B cell (primary cell): ENCODE measurements around the gene YAP1. TPM values are rescaled to one million over a fixed set of nuclear protein-coding genes. Genes with fewer than 3 reads are reported as not detected.

ENCODE experiments used
- ATAC-seq: fragments of 200-7000 bp; cut with Tn5 transposase; one replicate; pipeline ENCODE4 v1.10.0; 2021; ENCODE audit warnings: low read depth, mild to moderate bottlenecking, moderate number of reproducible peaks, moderate library complexity
- CTCF ChIA-PET: fragments of 350-600 bp; sonication (Branson Sonifier 250); formaldehyde crosslinking; loops from one replicate; lab custom pipeline; 2021; ENCODE audit warnings: antibody characterized with exemption, inconsistent platforms; lab: Charles Lee
- POLR2A ChIA-PET: fragments of 350-600 bp; sonication (Branson Sonifier 250); formaldehyde crosslinking; loops from one replicate; lab custom pipeline; 2021; ENCODE audit warnings: antibody characterized with exemption; lab: Charles Lee
- DNase-seq: peaks from one replicate; pipeline ENCODE4 v3.0.0; 2013
- H2AFZ ChIP-seq: 2 replicates; pipeline ENCODE4 v1.6.1; 2012; ENCODE audit warnings: mild to moderate bottlenecking, low read depth, low read length; ENCODE audit not compliant: insufficient read depth, poor library complexity, severe bottlenecking
- H3K27ac ChIP-seq, 2 donors: 1 replicate in 1 of 2; 2 replicates in 1 of 2; pipeline ENCODE4 v1.5.1; 2012 to 2013; ENCODE audit warnings: low read length in 2 of 2, mild to moderate bottlenecking in 2 of 2, moderate library complexity in 1 of 2
- H3K27me3 ChIP-seq, 4 experiments: fragments of 200-600 bp in 1 of 4; sonication (generic) in 1 of 4; replicated peaks in 1 of 4; 1 replicate in 2 of 4; 2 replicates in 2 of 4; pipeline versions ENCODE4 v1.6.1 to v1.7.0; 2013 to 2016; ENCODE audit warnings: low read length in 3 of 4, mild to moderate bottlenecking in 2 of 4, mixed read lengths in 1 of 4, moderate library complexity in 1 of 4; ENCODE audit not compliant: insufficient read depth in 4 of 4, control insufficient read depth in 3 of 4; ENCODE audit errors: control extremely low read depth in 1 of 4
- H3K36me3 ChIP-seq, 2 experiments: replicated peaks in 1 of 2; 1 replicate in 1 of 2; 2 replicates in 1 of 2; pipeline versions ENCODE4 v1.6.1 to v1.7.1; 2013; ENCODE audit warnings: low read length in 1 of 2; ENCODE audit not compliant: insufficient read depth in 2 of 2, control insufficient read depth in 1 of 2; ENCODE audit errors: control extremely low read depth in 1 of 2, extremely low read depth in 1 of 2
- H3K4me1 ChIP-seq, 2 donors: fragments of 200-600 bp in 1 of 2; sonication (generic) in 1 of 2; 1 replicate in 1 of 2; 2 replicates in 1 of 2; pipeline versions ENCODE4 v1.5.1 to v1.6.1; 2013 to 2017; ENCODE audit warnings: low read length in 2 of 2; ENCODE audit not compliant: control insufficient read depth in 2 of 2, insufficient read depth in 2 of 2
- H3K4me2 ChIP-seq: replicated peaks from 2 replicates; pipeline ENCODE3; 2012; ENCODE audit warnings: mild to moderate bottlenecking, low read depth, low read length; ENCODE audit not compliant: poor library complexity, severe bottlenecking
- H3K4me3 ChIP-seq, 5 experiments: fragments of 200-600 bp in 1 of 5; sonication (generic) in 1 of 5; 1 replicate in 3 of 5; 2 replicates in 2 of 5; pipeline versions ENCODE4 v1.5.1 to v1.7.0; 2011 to 2016; ENCODE audit warnings: low read length in 4 of 5, mild to moderate bottlenecking in 4 of 5, low read depth in 2 of 5, control low read depth in 1 of 5, moderate library complexity in 1 of 5; ENCODE audit not compliant: insufficient read depth in 1 of 5; ENCODE audit errors: control extremely low read depth in 1 of 5, extremely low read depth in 1 of 5
- H3K79me2 ChIP-seq: fragments of 200-600 bp; sonication (generic); one replicate; pipeline ENCODE4 v1.6.0; 2016; ENCODE audit warnings: low read length; ENCODE audit not compliant: control insufficient read depth, insufficient read depth
- H3K9ac ChIP-seq: fragments of 200-600 bp; sonication (generic); 2 replicates; pipeline ENCODE4 v1.6.1; 2017; ENCODE audit warnings: mild to moderate bottlenecking, low read length, moderate library complexity
- H3K9me3 ChIP-seq, 3 donors: one replicate each; pipeline versions ENCODE4 v1.6.1 to v1.7.1; 2013; ENCODE audit warnings: low read length in 2 of 3; ENCODE audit not compliant: control insufficient read depth in 2 of 3, insufficient read depth in 1 of 3; ENCODE audit errors: control extremely low read depth in 1 of 3
- H4K20me1 ChIP-seq: 2 replicates; pipeline ENCODE4 v1.6.0; 2012; ENCODE audit warnings: mild to moderate bottlenecking, low read length; ENCODE audit not compliant: insufficient read depth, control insufficient read depth, poor library complexity, severe bottlenecking
- H3K27ac Mint-ChIP-seq: one replicate; pipeline ENCODE4 v1.8.0; 2021; ENCODE audit warnings: mixed read lengths
- H3K27me3 Mint-ChIP-seq: one replicate; pipeline ENCODE4 v1.8.0; 2021; ENCODE audit warnings: mixed read lengths
- H3K4me1 Mint-ChIP-seq: one replicate; pipeline ENCODE4 v1.8.0; 2021; ENCODE audit warnings: mixed read lengths
- H3K4me3 Mint-ChIP-seq: one replicate; pipeline ENCODE4 v1.8.0; 2021; ENCODE audit warnings: mixed read lengths
- H3K9me3 Mint-ChIP-seq: one replicate; pipeline ENCODE4 v1.8.0; 2022; ENCODE audit warnings: mixed read lengths; ENCODE audit not compliant: insufficient read depth
- CTCF ChIP-seq: fragments of 200-600 bp; IDR thresholded peaks from one replicate; pipeline ENCODE4 v1.8.0; 2022; ENCODE audit warnings: antibody characterized with exemption, mild to moderate bottlenecking
- EZH2 ChIP-seq: IDR thresholded peaks from 2 replicates; pipeline ENCODE4 v1.6.1; 2012; ENCODE audit warnings: borderline replicate concordance, low read depth, mild to moderate bottlenecking, moderate library complexity, low read length; ENCODE audit not compliant: insufficient read depth, poor library complexity, severe bottlenecking
- WGBS: methylation state at CpG from one replicate; pipeline ENCODE4 v1.1.5; 2013; ENCODE audit warnings: missing lambda C conversion rate; ENCODE audit not compliant: insufficient coverage; 5-methylcytosine and 5-hydroxymethylcytosine counted together
- intact Hi-C: fragments of 100-400 bp; cut with micrococcal nuclease; formaldehyde crosslinking; loops from one replicate; pipeline ENCODE4 v1.10.0; 2022
- polyA plus RNA-seq: library from polyadenylated mRNA; depleted of rRNA; stranded (reverse); fragments of >200 nt; gene quantifications from 2 replicates; pipeline ENCODE4 v1.2.3, GENCODE V29; 2012
- total RNA-seq, 2 donors: library from RNA; stranded (reverse); fragments of 120-200 nt in 1 of 2; gene quantifications; 1 replicate in 1 of 2; 2 replicates in 1 of 2; pipeline versions ENCODE4 v1.2.3 to v1.2.4, GENCODE V29; 2013 to 2022

Gene YAP1
- total and polyA plus RNA-seq, 2 donors (not counting 1 experiment from before 2014, with no cell fraction given), result not detected

GRCh38 chr11:102155676-102156075 is 45.4 kb downstream of the YAP1 start:
- no peaks in the 10 kb centered on the region for H4K20me1 ChIP-seq
- H3K36me3 ChIP-seq, result no peaks in the 10 kb centered on the region
- TF ChIP-seq CTCF, result no peak
- TF ChIP-seq EZH2, result no peak
- no peaks in the 10 kb centered on the region for H3K4me1 Mint-ChIP-seq
- peaks cover 30% of the 10 kb centered on the region for H3K27me3 Mint-ChIP-seq
- H3K9ac ChIP-seq, result no peak overlapping the region
- intact Hi-C loops, result no loop called here
- no peaks in the 10 kb centered on the region for H3K9me3 ChIP-seq
- H3K79me2 ChIP-seq, result no peaks in the 10 kb centered on the region
- no peaks in the 10 kb centered on the region for H3K9me3 Mint-ChIP-seq
- ATAC-seq (no peak), DNase-seq (no peak)
- 64% methylated on average over 2 of the region's 4 CpGs for WGBS
- no peaks in the 10 kb centered on the region for H3K27me3 ChIP-seq
- H2AFZ ChIP-seq, result no peak overlapping the region
- no peak overlapping the region for H3K4me3 Mint-ChIP-seq
- H3K4me1 ChIP-seq, result no peaks in the 10 kb centered on the region
- no peak overlapping the region for H3K4me2 ChIP-seq
- ChIA-PET POLR2A (no interaction called here), CTCF (no interaction called here)
- no peak overlapping the region for H3K27ac ChIP-seq
- H3K4me3 ChIP-seq, result no peak overlapping the region
- no peak overlapping the region for H3K27ac Mint-ChIP-seq

- no peaks in the 10 kb centered on the region for H3K79me2 ChIP-seq
- POLR2A ChIA-PET, result no interaction called here
- no CpG with 5 or more reads among the region's 2 CpGs for WGBS
Measured at GRCh38 chr11:102157219-102157618, 47.0 kb downstream of the YAP1 start.

More at GRCh38 chr11:102157219-102157618, 47.0 kb downstream of the YAP1 start:
- no peak for ATAC-seq
- Histone ChIP-seq H3K4me3 (no peak overlapping the region), H3K27me3 (no peaks in the 10 kb centered on the region), H3K36me3 (no peaks in the 10 kb centered on the region), H3K4me2 (no peak overlapping the region), H3K27ac (no peak overlapping the region), H4K20me1 (no peaks in the 10 kb centered on the region), H3K9me3 (no peaks in the 10 kb centered on the region), H3K9ac (no peak overlapping the region), H3K4me1 (no peaks in the 10 kb centered on the region), H2AFZ (no peak overlapping the region)
- no peaks in the 10 kb centered on the region for H3K4me1 Mint-ChIP-seq
- intact Hi-C loops, result no loop called here
- no peak overlapping the region for H3K4me3 Mint-ChIP-seq
- DNase-seq, result no peak
- no peaks in the 10 kb centered on the region for H3K9me3 Mint-ChIP-seq
- H3K27me3 Mint-ChIP-seq, result peaks cover 21% of the 10 kb centered on the region
- H3K27ac Mint-ChIP-seq, result no peak overlapping the region
- CTCF ChIA-PET, result no interaction called here
- TF ChIP-seq CTCF (no peak), EZH2 (no peak)
